GM12872 (cell line): ENCODE measurements around the gene SLC12A7.

Experiments
- CTCF ChIP-seq: IDR thresholded peaks from 3 replicates; pipeline ENCODE4 v1.5.1; 2011; ENCODE audit warnings: low read depth, mild to moderate bottlenecking, low read length, moderate library complexity; ENCODE audit not compliant: insufficient read depth

Gene SLC12A7

GRCh38 chr5:1048162-1048721 lies 63.6 kb downstream of the SLC12A7 start:
- no peak for TF ChIP-seq CTCF

- TF ChIP-seq CTCF: no peak
Measured at GRCh38 chr5:1047332-1047965, 64.4 kb downstream of the SLC12A7 start.

GRCh38 chr5:1045960-1046560 lies 65.8 kb downstream of the SLC12A7 start:
- TF ChIP-seq CTCF: no peak

- no peak for TF ChIP-seq CTCF
Measured at GRCh38 chr5:1044117-1044516, 67.7 kb downstream of the SLC12A7 start.

GRCh38 chr5:1043327-1043726 lies 68.5 kb downstream of the SLC12A7 start:
- no peak for TF ChIP-seq CTCF

- no peak for TF ChIP-seq CTCF
Measured at GRCh38 chr5:1042626-1043025, 69.2 kb downstream of the SLC12A7 start.

- TF ChIP-seq CTCF: no peak
Measured at GRCh38 chr5:1041225-1042143, 70.4 kb downstream of the SLC12A7 start.
